HepG2 (cell line): ENCODE measurements around the gene APOC1.

Experiments used
- AFF4 ChIP-seq: sonication (generic); formaldehyde crosslinking; IDR thresholded peaks from 2 replicates; pipeline ENCODE4 v1.4.0; 2020; ENCODE audit warnings: missing genetic modification reagents
- ASH2L ChIP-seq: fragments of 300-600, 200-600 bp; sonication (generic); IDR thresholded peaks from 2 replicates; pipeline ENCODE4 v1.7.0; 2017; ENCODE audit warnings: low read depth, mild to moderate bottlenecking, moderate library complexity, mixed read lengths, low read length; ENCODE audit not compliant: insufficient read length
- CBX5 ChIP-seq: sonication (generic); formaldehyde crosslinking; IDR thresholded peaks from 2 replicates; pipeline ENCODE4 v1.4.0; 2020; ENCODE audit warnings: missing genetic modification reagents, borderline replicate concordance
- E2F2 ChIP-seq: sonication (generic); formaldehyde crosslinking; IDR thresholded peaks from 2 replicates; pipeline ENCODE4 v1.4.0; 2020; ENCODE audit warnings: missing genetic modification reagents, borderline replicate concordance
- JUND ChIP-seq: sonication (generic); formaldehyde crosslinking; IDR thresholded peaks from 2 replicates; pipeline ENCODE4 v1.8.0; 2022; ENCODE audit warnings: mild to moderate bottlenecking, missing genetic modification reagents
- ZFP41 ChIP-seq: sonication (generic); formaldehyde crosslinking; IDR thresholded peaks from 2 replicates; pipeline ENCODE4 v1.4.0; 2020; ENCODE audit warnings: mild to moderate bottlenecking, missing genetic modification reagents, borderline replicate concordance
- TF ChIP-seq, protein P1 (sequence below): sonication (generic); formaldehyde crosslinking; IDR thresholded peaks from 2 replicates; pipeline ENCODE4 v1.8.0; 2022; ENCODE audit warnings: missing genetic modification reagents, mild to moderate bottlenecking, inconsistent platforms, borderline replicate concordance
- TF ChIP-seq, protein P2 (sequence below): sonication (generic); formaldehyde crosslinking; IDR thresholded peaks from 2 replicates; pipeline ENCODE4 v1.4.0; 2020; ENCODE audit warnings: missing genetic modification reagents
- TF ChIP-seq, protein P3 (sequence below): sonication (generic); formaldehyde crosslinking; IDR thresholded peaks from 2 replicates; pipeline ENCODE4 v1.8.1; 2023; ENCODE audit warnings: missing genetic modification reagents, inconsistent platforms, borderline replicate concordance

DNA sequence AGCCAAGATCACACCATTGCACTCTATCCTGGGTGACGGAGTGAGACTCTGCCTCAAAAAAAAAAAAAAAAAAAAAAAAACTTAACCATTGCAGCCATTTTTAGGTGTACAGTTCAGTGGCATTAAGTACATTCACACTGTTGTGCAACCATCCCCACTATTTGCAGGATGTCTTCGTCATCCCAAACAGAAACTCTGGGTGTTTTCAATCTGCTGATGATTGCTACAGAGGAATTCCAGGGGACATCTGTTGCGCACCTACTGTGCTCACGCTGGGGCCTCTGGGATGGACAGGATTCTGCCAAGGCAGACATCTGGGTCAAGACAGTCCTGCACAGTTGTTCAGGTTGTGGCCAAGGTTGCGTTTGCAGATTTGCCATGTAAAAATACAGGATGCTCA is 25.3 kb downstream of the APOC1 start:
- TF ChIP-seq ASH2L (no peak), E2F2 (CRISPR knock-in tag) (no peak), AFF4 (CRISPR knock-in tag) (no peak), ZFP41 (CRISPR knock-in tag) (no peak), JUND (CRISPR knock-in tag) (no peak), CBX5 (no peak; the same call in 1 of the 2 replicates)
- TF ChIP-seq, protein P1, sequence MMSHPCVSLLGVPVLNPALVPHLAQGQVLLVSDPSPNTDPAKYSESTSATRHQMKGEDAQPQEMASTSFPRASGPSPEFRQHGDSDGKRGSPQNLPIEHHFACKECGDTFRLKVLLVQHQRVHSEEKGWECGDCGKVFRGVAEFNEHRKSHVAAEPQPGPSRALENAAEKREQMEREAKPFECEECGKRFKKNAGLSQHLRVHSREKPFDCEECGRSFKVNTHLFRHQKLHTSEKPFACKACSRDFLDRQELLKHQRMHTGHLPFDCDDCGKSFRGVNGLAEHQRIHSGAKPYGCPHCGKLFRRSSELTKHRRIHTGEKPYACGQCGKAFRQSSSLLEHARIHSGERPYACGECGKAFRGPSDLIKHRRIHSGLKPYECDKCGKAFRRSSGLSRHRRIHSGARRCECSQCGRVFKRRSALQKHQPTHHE (CRISPR knock-in tag): no peak
- TF ChIP-seq, protein P2, sequence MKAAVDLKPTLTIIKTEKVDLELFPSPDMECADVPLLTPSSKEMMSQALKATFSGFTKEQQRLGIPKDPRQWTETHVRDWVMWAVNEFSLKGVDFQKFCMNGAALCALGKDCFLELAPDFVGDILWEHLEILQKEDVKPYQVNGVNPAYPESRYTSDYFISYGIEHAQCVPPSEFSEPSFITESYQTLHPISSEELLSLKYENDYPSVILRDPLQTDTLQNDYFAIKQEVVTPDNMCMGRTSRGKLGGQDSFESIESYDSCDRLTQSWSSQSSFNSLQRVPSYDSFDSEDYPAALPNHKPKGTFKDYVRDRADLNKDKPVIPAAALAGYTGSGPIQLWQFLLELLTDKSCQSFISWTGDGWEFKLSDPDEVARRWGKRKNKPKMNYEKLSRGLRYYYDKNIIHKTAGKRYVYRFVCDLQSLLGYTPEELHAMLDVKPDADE (CRISPR knock-in tag): no peak
- TF ChIP-seq, protein P3, sequence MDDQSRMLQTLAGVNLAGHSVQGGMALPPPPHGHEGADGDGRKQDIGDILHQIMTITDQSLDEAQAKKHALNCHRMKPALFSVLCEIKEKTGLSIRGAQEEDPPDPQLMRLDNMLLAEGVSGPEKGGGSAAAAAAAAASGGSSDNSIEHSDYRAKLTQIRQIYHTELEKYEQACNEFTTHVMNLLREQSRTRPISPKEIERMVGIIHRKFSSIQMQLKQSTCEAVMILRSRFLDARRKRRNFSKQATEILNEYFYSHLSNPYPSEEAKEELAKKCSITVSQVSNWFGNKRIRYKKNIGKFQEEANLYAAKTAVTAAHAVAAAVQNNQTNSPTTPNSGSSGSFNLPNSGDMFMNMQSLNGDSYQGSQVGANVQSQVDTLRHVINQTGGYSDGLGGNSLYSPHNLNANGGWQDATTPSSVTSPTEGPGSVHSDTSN (CRISPR knock-in tag): no peak
